SK-N-SH (cell line): Measurements from ENCODE around the gene GTF2A1L. TPM values are rescaled to one million over a fixed set of nuclear protein-coding genes. Genes with fewer than 3 reads are reported as not detected.

Source experiments
- CTCF ChIA-PET: fragments of 300-600, 350-600 bp; formaldehyde crosslinking; extraction: SDS; loops from one replicate; lab custom pipeline; 2021; lab: Yijun Ruan, JAX
- POLR2A ChIA-PET: fragments of 350-600 bp; sonication (Branson Sonifier 250); formaldehyde crosslinking; extraction: SDS; loops from one replicate; lab custom pipeline; 2020; ENCODE audit warnings: antibody characterized with exemption, inconsistent platforms; lab: Yijun Ruan, JAX
- DNase-seq: peaks from one replicate; pipeline ENCODE4 v3.0.0; 2012
- H2AFZ ChIP-seq: fragments of 200-600 bp; sonication (generic); 2 replicates; pipeline ENCODE4 v1.8.1; 2016; ENCODE audit warnings: antibody characterized with exemption, mild to moderate bottlenecking, low read depth
- H3F3A ChIP-seq: fragments of 200-600 bp; sonication (generic); replicated peaks from 2 replicates; pipeline ENCODE3; 2016; ENCODE audit warnings: antibody characterized with exemption, mild to moderate bottlenecking; ENCODE audit not compliant: insufficient read depth
- H3K27ac ChIP-seq, 2 experiments: fragments of 200-500 bp in 1 of 2; fragments of 200-600 bp in 1 of 2; sonication (Bioruptor generic) in 1 of 2; sonication (generic), shearing (Covaris generic) in 1 of 2; 2 replicates each; pipeline versions ENCODE4 v1.5.1 to v1.6.1; 2014 to 2016; ENCODE audit warnings: low read depth in 2 of 2, inconsistent platforms in 1 of 2, low read length in 1 of 2, mild to moderate bottlenecking in 1 of 2, mixed read lengths in 1 of 2
- H3K27me3 ChIP-seq: fragments of 200-600 bp; sonication (generic), shearing (Covaris generic); 2 replicates; pipeline ENCODE4 v1.6.1; 2016; ENCODE audit warnings: mixed run types; ENCODE audit not compliant: insufficient read depth
- H3K36me3 ChIP-seq, 2 experiments: fragments of 200-500 bp in 1 of 2; fragments of 200-600 bp in 1 of 2; sonication (Bioruptor generic) in 1 of 2; sonication (generic) in 1 of 2; replicated peaks in 1 of 2; 2 replicates each; pipeline versions ENCODE3 to v1.5.1; 2014 to 2016; ENCODE audit warnings: low read length in 1 of 2, mild to moderate bottlenecking in 1 of 2; ENCODE audit not compliant: insufficient read depth in 2 of 2, control insufficient read depth in 1 of 2
- H3K4me1 ChIP-seq, 2 experiments: fragments of 200-500 bp in 1 of 2; fragments of 200-600 bp in 1 of 2; sonication (Bioruptor generic) in 1 of 2; sonication (generic), shearing (Covaris generic) in 1 of 2; 2 replicates each; pipeline versions ENCODE4 v1.5.1 to v1.6.1; 2014 to 2016; ENCODE audit warnings: low read depth in 1 of 2, low read length in 1 of 2, mixed run types in 1 of 2; ENCODE audit not compliant: insufficient read depth in 2 of 2, control insufficient read depth in 1 of 2
- H3K4me2 ChIP-seq: fragments of 200-600 bp; sonication (generic), shearing (Covaris generic); 2 replicates; pipeline ENCODE4 v1.6.1; 2017; ENCODE audit warnings: mixed run types
- H3K4me3 ChIP-seq, 2 experiments: fragments of 200-500 bp in 1 of 2; fragments of 200-600 bp in 1 of 2; sonication (Bioruptor generic) in 1 of 2; sonication (generic), shearing (Covaris generic) in 1 of 2; 2 replicates each; pipeline versions ENCODE4 v1.5.1 to v1.8.1; 2014 to 2016; ENCODE audit warnings: low read depth in 2 of 2, inconsistent platforms in 1 of 2, low read length in 1 of 2, mild to moderate bottlenecking in 1 of 2, mixed read lengths in 1 of 2, moderate library complexity in 1 of 2
- H3K79me2 ChIP-seq: fragments of 200-600 bp; sonication (generic); 2 replicates; pipeline ENCODE4 v1.8.1; 2017; ENCODE audit warnings: mild to moderate bottlenecking; ENCODE audit not compliant: insufficient read depth
- H3K9ac ChIP-seq: fragments of 200-600 bp; sonication (generic); 2 replicates; pipeline ENCODE4 v1.6.1; 2017; ENCODE audit warnings: mixed run types
- H3K9me2 ChIP-seq: fragments of 200-600 bp; sonication (generic); 2 replicates; pipeline ENCODE4 v1.6.1; 2017; ENCODE audit warnings: mixed run types
- H3K9me3 ChIP-seq: fragments of 200-600 bp; sonication (generic); 2 replicates; pipeline ENCODE4 v1.6.1; 2017; ENCODE audit warnings: mixed run types, mild to moderate bottlenecking, moderate library complexity
- H4K20me1 ChIP-seq: fragments of 200-600 bp; sonication (generic); 2 replicates; pipeline ENCODE4 v1.6.1; 2017; ENCODE audit warnings: mild to moderate bottlenecking, mixed run types; ENCODE audit not compliant: insufficient read depth
- ELF1 ChIP-seq: IDR thresholded peaks from 2 replicates; pipeline ENCODE4 v1.4.0; 2012
- FOXM1 ChIP-seq: IDR thresholded peaks from 2 replicates; pipeline ENCODE4 v1.4.0; 2012; ENCODE audit warnings: low read depth, mild to moderate bottlenecking
- GABPA ChIP-seq: IDR thresholded peaks from 2 replicates; pipeline ENCODE4 v1.4.0; 2012; ENCODE audit warnings: low read depth, mild to moderate bottlenecking
- GATA2 ChIP-seq: sonication (generic); formaldehyde crosslinking; IDR thresholded peaks from 2 replicates; pipeline ENCODE4 v1.5.0; 2020; ENCODE audit warnings: mild to moderate bottlenecking, missing genetic modification reagents
- MEF2A ChIP-seq: IDR thresholded peaks from 2 replicates; pipeline ENCODE4 v1.4.0; 2012; ENCODE audit warnings: low read depth, borderline replicate concordance
- MXI1 ChIP-seq: IDR thresholded peaks from 2 replicates; pipeline ENCODE4 v1.6.1; 2012; ENCODE audit warnings: mild to moderate bottlenecking, low read depth, low read length, improper control_type of control experiment
- POLR2AphosphoS5 ChIP-seq: IDR thresholded peaks from 2 replicates; pipeline ENCODE4 v1.6.1; 2012; ENCODE audit warnings: low read depth, low read length
- RAD21 ChIP-seq: IDR thresholded peaks from 2 replicates; pipeline ENCODE4 v1.6.1; 2012; ENCODE audit warnings: mild to moderate bottlenecking, low read length
- RCOR1 ChIP-seq: fragments of 150-350 bp; IDR thresholded peaks from 2 replicates; pipeline ENCODE4 v1.6.1; 2017; ENCODE audit warnings: antibody characterized with exemption, low read length
- RXRA ChIP-seq: IDR thresholded peaks from 2 replicates; pipeline ENCODE4 v1.4.0; 2012; ENCODE audit warnings: low read depth, mild to moderate bottlenecking, borderline replicate concordance
- SIN3A ChIP-seq: IDR thresholded peaks from 2 replicates; pipeline ENCODE4 v1.6.1; 2012; ENCODE audit warnings: low read depth, mild to moderate bottlenecking, low read length, moderate library complexity, borderline replicate concordance
- TAF1 ChIP-seq: IDR thresholded peaks from 2 replicates; pipeline ENCODE4 v1.6.1; 2012; ENCODE audit warnings: low read depth, mild to moderate bottlenecking, low read length, moderate library complexity, borderline replicate concordance
- TCF12 ChIP-seq: IDR thresholded peaks from 2 replicates; pipeline ENCODE4 v1.4.0; 2012
- TEAD4 ChIP-seq: IDR thresholded peaks from 2 replicates; pipeline ENCODE4 v1.4.0; 2012; ENCODE audit warnings: mild to moderate bottlenecking, borderline replicate concordance; ENCODE audit not compliant: insufficient read depth
- WGBS: methylation state at CpG from one replicate; pipeline ENCODE4 v1.1.6; 2017; ENCODE audit warnings: low lambda C conversion rate; 5-methylcytosine and 5-hydroxymethylcytosine counted together
- polyA plus RNA-seq, 3 experiments: library from polyadenylated mRNA; depleted of rRNA; stranded (reverse); fragments of >200 nt; gene quantifications; 2 replicates each; pipeline ENCODE4 v1.2.3, GENCODE V29; 2012
- TF ChIP-seq, protein P1 (sequence below): IDR thresholded peaks from 2 replicates; pipeline ENCODE4 v1.4.0; 2012; ENCODE audit warnings: low read depth, borderline replicate concordance
- TF ChIP-seq, protein P2 (sequence below): IDR thresholded peaks from 2 replicates; pipeline ENCODE4 v1.6.1; 2012; ENCODE audit warnings: mild to moderate bottlenecking, low read depth, low read length, moderate library complexity
- TF ChIP-seq, protein P3 (sequence below): IDR thresholded peaks from 2 replicates; pipeline ENCODE4 v1.4.0; 2012; ENCODE audit warnings: low read depth, borderline replicate concordance
- TF ChIP-seq, protein P4 (sequence below): fragments of 150-350 bp; IDR thresholded peaks from 2 replicates; pipeline ENCODE4 v1.6.1; 2017; ENCODE audit warnings: antibody characterized with exemption, low read length, low read depth, borderline replicate concordance
- TF ChIP-seq, protein P5 (sequence below): IDR thresholded peaks from 2 replicates; pipeline ENCODE4 v1.4.0; 2012; ENCODE audit warnings: low read depth
- TF ChIP-seq, protein P6 (sequence below): fragments of 200-600 bp; sonication (generic); IDR thresholded peaks from 2 replicates; pipeline ENCODE4 v1.6.1; 2017; ENCODE audit warnings: antibody characterized with exemption, mild to moderate bottlenecking, moderate library complexity

Gene GTF2A1L
- polyA plus RNA-seq, 1 of the 3 experiments (the other 2 are of a cell fraction): 0.36 TPM

DNA sequence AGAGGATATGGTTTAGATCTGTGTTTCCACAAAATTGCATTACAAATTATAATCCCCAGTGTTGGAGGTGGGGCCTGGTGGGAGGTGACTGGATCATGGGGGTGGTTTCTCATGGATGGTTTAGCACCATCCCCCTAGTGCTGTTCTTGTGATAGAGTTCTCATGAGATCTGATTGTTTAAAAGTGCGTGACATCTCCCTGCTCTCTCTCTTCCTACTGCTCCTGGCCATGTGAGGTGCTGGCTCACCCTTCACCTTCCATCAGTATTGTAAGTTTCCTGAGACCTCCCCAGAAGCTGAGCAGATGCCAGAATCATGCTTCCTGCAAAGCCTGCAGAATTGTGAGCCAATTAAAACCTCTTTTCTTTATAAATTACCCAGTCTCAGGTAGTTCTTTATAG lies 104.7 kb downstream of the GTF2A1L start:
- no peaks in the 10 kb centered on the region for H3K79me2 ChIP-seq
- DNase-seq: no peak
- H3K4me3 ChIP-seq: no peak overlapping the region
- no peak overlapping the region for H3K27ac ChIP-seq
- no peaks in the 10 kb centered on the region for H3F3A ChIP-seq
- no peaks in the 10 kb centered on the region for H3K27me3 ChIP-seq
- TF ChIP-seq, protein P1, sequence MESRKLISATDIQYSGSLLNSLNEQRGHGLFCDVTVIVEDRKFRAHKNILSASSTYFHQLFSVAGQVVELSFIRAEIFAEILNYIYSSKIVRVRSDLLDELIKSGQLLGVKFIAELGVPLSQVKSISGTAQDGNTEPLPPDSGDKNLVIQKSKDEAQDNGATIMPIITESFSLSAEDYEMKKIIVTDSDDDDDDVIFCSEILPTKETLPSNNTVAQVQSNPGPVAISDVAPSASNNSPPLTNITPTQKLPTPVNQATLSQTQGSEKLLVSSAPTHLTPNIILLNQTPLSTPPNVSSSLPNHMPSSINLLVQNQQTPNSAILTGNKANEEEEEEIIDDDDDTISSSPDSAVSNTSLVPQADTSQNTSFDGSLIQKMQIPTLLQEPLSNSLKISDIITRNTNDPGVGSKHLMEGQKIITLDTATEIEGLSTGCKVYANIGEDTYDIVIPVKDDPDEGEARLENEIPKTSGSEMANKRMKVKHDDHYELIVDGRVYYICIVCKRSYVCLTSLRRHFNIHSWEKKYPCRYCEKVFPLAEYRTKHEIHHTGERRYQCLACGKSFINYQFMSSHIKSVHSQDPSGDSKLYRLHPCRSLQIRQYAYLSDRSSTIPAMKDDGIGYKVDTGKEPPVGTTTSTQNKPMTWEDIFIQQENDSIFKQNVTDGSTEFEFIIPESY: no peak
- TF ChIP-seq, protein P2, sequence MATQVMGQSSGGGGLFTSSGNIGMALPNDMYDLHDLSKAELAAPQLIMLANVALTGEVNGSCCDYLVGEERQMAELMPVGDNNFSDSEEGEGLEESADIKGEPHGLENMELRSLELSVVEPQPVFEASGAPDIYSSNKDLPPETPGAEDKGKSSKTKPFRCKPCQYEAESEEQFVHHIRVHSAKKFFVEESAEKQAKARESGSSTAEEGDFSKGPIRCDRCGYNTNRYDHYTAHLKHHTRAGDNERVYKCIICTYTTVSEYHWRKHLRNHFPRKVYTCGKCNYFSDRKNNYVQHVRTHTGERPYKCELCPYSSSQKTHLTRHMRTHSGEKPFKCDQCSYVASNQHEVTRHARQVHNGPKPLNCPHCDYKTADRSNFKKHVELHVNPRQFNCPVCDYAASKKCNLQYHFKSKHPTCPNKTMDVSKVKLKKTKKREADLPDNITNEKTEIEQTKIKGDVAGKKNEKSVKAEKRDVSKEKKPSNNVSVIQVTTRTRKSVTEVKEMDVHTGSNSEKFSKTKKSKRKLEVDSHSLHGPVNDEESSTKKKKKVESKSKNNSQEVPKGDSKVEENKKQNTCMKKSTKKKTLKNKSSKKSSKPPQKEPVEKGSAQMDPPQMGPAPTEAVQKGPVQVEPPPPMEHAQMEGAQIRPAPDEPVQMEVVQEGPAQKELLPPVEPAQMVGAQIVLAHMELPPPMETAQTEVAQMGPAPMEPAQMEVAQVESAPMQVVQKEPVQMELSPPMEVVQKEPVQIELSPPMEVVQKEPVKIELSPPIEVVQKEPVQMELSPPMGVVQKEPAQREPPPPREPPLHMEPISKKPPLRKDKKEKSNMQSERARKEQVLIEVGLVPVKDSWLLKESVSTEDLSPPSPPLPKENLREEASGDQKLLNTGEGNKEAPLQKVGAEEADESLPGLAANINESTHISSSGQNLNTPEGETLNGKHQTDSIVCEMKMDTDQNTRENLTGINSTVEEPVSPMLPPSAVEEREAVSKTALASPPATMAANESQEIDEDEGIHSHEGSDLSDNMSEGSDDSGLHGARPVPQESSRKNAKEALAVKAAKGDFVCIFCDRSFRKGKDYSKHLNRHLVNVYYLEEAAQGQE: no peak
- no peak for TF ChIP-seq RAD21
- TF ChIP-seq MEF2A: no peak
- TF ChIP-seq, protein P3, sequence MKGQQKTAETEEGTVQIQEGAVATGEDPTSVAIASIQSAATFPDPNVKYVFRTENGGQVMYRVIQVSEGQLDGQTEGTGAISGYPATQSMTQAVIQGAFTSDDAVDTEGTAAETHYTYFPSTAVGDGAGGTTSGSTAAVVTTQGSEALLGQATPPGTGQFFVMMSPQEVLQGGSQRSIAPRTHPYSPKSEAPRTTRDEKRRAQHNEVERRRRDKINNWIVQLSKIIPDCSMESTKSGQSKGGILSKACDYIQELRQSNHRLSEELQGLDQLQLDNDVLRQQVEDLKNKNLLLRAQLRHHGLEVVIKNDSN: no peak
- no peak for TF ChIP-seq TAF1
- TF ChIP-seq POLR2AphosphoS5: no peak
- no peak for TF ChIP-seq GABPA
- no peak for TF ChIP-seq SIN3A
- no peak for TF ChIP-seq MXI1
- TF ChIP-seq, protein P4, sequence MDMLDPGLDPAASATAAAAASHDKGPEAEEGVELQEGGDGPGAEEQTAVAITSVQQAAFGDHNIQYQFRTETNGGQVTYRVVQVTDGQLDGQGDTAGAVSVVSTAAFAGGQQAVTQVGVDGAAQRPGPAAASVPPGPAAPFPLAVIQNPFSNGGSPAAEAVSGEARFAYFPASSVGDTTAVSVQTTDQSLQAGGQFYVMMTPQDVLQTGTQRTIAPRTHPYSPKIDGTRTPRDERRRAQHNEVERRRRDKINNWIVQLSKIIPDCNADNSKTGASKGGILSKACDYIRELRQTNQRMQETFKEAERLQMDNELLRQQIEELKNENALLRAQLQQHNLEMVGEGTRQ: no peak
- no peak for TF ChIP-seq FOXM1
- no peak for TF ChIP-seq TCF12
- no peak for TF ChIP-seq TEAD4
- TF ChIP-seq, protein P5, sequence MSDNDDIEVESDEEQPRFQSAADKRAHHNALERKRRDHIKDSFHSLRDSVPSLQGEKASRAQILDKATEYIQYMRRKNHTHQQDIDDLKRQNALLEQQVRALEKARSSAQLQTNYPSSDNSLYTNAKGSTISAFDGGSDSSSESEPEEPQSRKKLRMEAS: no peak
- no peak for TF ChIP-seq RXRA
- TF ChIP-seq RCOR1: no peak
- TF ChIP-seq, protein P6, sequence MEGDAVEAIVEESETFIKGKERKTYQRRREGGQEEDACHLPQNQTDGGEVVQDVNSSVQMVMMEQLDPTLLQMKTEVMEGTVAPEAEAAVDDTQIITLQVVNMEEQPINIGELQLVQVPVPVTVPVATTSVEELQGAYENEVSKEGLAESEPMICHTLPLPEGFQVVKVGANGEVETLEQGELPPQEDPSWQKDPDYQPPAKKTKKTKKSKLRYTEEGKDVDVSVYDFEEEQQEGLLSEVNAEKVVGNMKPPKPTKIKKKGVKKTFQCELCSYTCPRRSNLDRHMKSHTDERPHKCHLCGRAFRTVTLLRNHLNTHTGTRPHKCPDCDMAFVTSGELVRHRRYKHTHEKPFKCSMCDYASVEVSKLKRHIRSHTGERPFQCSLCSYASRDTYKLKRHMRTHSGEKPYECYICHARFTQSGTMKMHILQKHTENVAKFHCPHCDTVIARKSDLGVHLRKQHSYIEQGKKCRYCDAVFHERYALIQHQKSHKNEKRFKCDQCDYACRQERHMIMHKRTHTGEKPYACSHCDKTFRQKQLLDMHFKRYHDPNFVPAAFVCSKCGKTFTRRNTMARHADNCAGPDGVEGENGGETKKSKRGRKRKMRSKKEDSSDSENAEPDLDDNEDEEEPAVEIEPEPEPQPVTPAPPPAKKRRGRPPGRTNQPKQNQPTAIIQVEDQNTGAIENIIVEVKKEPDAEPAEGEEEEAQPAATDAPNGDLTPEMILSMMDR: no peak
- TF ChIP-seq GATA2 (CRISPR knock-in tag): no peak
- TF ChIP-seq ELF1: no peak
- H2AFZ ChIP-seq: no peak overlapping the region
- 63% methylated on average over 1 of the region's 1 CpG for WGBS
- CTCF ChIA-PET: interaction anchor here (1.1 kb wide), 1 partner anchor 197 kb away, joined by 3 read pairs; no protein-coding TSS in a partner anchor
- H3K4me1 ChIP-seq: no peaks in the 10 kb centered on the region; a peak in 1 of 4 replicates
- H3K4me2 ChIP-seq: no peak overlapping the region
- no peaks in the 10 kb centered on the region for H3K9me3 ChIP-seq
- H3K9ac ChIP-seq: no peak overlapping the region
- H3K36me3 ChIP-seq: no peaks in the 10 kb centered on the region
- no peaks in the 10 kb centered on the region for H4K20me1 ChIP-seq
- POLR2A ChIA-PET: no interaction called here
- H3K9me2 ChIP-seq: no peaks in the 10 kb centered on the region
